GM04504 (cell line): ENCODE results near the gene SP3.

Source experiments
- DNase-seq: peaks from one replicate; pipeline ENCODE4 v3.0.0-alpha.2; 2012; ENCODE audit warnings: low read depth

Gene SP3

GRCh38 chr2:173996766-173997165, 31.6 kb upstream of the SP3 start:
- no peak for DNase-seq

DNA sequence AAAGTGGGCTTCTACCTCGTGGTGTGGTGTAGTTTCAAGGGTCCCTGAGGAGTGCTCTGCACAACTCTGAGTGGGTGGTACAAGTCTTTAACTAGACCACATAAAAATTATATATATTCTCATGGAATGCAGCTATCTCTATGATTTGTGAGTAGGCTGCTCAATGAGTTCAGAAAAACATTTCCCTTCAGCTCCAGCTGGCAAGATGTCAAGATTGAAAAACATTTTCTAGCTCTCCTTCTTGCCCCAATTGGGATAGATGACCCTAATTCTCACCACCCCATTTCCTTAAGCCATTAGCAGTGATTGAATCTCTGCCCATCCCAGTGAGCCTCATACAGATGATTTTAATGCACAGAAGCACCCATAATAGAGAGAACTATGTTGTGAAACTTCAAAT, 28.3 kb upstream of the SP3 start:
- no peak for DNase-seq

- no peak for DNase-seq
Observed at GRCh38 chr2:173991856-173992588, 26.8 kb upstream of the SP3 start.

DNA sequence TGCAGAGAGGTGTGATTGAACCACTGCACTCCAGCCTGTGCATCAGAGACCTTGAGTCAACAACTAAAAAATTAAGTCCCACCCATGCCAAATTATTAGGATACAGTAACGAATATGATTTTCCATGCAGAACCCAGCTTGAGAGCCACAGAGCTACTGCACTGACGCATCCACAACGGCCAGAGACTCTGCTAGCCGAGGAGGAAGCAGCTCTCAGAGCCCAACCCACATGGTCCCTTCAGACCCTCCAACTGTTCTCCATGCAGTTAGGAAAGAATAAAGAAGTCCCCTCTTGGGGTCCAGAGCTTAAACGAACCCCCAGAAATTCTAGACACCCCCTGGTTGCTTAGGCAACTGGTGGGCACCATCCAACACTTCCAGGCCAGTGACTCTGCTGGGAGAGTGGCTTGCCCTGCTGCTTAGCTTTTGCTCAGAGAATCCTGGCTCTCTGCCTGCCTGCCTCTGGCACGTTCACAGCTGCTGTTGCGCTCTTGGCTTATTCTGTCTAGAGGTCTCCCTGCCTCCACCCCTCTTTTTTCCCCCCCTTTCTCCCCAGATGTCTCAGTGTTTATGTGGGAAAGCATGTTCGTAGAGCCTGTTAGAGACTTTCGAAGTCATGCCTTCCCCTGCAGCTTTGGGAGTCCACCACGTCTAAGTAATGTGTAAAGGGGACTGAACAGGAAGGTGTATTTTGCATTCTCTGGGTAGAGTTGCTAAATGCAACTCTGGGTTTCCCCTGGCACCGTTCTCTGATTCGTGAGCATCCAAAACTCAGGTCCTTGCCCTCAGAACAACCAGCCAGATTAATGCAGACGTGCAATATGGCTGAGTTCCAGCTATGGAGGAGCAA, 26.0 kb upstream of the SP3 start:
- no peak for DNase-seq

GRCh38 chr2:173990245-173990644, 25.1 kb upstream of the SP3 start:
- no peak for DNase-seq

- DNase-seq = no peak
Observed at GRCh38 chr2:173989884-173990215, 24.7 kb upstream of the SP3 start.

GRCh38 chr2:173989160-173989883, 24.1 kb upstream of the SP3 start:
- no peak for DNase-seq

GRCh38 chr2:173986805-173987204, 21.6 kb upstream of the SP3 start:
- DNase-seq = no peak

GRCh38 chr2:173985605-173985992, 20.4 kb upstream of the SP3 start:
- no peak for DNase-seq

- DNase-seq = no peak
Observed at GRCh38 chr2:173984866-173985604, 19.9 kb upstream of the SP3 start.

GRCh38 chr2:173983391-173983871, 18.3 kb upstream of the SP3 start:
- DNase-seq = no peak

GRCh38 chr2:173982918-173983317, 17.7 kb upstream of the SP3 start:
- DNase-seq = no peak

GRCh38 chr2:173982182-173982714, 17.1 kb upstream of the SP3 start:
- no peak for DNase-seq

- DNase-seq = no peak
Observed at GRCh38 chr2:173981520-173981919, 16.3 kb upstream of the SP3 start.

GRCh38 chr2:173979751-173980351, 14.7 kb upstream of the SP3 start:
- DNase-seq = no peak

DNA sequence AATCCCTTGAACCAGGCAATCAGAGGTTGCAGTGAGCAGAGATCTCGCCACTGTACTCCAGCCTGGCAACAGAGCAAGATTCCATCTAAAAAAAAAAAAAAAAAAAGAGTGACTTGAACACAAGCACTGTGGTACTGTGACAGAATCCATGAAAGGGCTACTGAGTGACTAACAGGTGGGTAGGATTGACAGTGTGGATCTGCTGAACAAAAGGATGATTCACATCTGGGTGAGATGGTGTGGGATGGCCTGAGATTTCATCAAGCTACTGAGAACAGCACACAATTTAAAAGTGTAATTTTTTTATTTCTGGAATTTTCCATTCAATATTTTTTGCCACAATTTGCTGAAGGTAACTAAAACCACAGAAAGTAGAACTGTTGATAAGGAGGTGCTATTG, 13.3 kb upstream of the SP3 start:
- DNase-seq = no peak

DNA sequence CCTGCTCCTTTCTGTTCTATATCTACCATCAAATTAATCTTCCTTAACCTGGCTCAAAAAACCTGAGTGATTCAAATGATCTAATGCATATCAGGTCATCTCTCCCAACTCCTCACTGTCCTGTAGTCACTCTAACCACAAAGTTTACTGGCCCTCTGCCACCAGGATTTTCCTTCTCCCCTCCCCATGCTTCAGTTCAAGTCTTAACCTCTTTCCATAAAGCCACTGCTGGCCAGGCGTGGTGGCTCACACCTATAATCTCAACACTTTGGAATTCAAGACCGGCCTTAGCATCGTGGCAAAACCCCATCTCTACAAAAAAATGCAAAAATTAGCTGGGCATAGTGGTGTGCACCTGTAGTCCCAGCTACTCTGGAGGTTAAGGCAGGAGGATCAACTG, 7.5 kb upstream of the SP3 start:
- no peak for DNase-seq

GRCh38 chr2:173972165-173972564, 7.0 kb upstream of the SP3 start:
- DNase-seq = no peak

DNA sequence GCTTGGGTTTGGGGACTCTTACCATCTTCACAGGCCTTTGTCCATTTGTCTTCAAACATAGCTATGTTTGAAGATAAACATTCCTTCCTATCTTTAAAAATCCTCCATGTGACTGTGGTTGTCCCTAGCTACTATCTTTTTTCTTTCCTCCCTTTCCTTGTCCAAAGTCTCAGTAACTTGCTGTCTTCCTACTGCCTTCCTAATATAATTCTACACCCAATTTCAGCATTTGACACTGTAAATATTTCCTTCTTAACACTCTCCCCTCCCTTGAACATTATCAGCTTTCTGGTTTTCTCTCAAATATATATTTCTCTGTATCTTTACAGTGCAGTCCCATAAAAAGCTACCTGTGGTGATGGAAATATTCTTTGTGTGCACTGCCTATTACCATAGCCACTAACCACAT, 5.3 kb upstream of the SP3 start:
- DNase-seq = no peak

DNA sequence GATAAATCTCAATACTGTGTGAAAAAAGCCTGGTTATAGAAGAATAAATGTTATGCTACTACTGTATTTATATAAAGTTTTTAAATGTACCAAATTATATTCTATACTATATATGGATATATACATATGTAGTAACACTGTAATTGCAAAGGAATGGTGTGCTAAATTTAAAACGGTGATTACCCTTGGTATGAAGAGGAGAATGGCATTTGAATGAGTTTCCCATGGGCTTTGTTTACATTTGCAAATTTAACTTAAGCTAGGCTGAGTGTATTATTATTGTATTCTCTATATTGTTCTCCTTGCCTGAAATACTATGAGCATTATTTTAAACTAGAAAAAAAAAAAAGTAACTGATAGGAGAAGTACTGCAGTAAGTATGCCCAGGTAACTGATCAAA, 4.7 kb upstream of the SP3 start:
- no peak for DNase-seq

- no peak for DNase-seq
Observed at GRCh38 chr2:173968551-173968950, 3.4 kb upstream of the SP3 start.
